ENCODE results near the gene UBE2B. TPM values are rescaled to one million over a fixed set of nuclear protein-coding genes. Genes with fewer than 3 reads are reported as not detected.
"Not testable (repeated sequence)": the region's sequence is repeated elsewhere in the genome, so short reads cannot be mapped to it uniquely, and the experiment has no call there.

Gene UBE2B
- total RNA-seq, 2 donors from 2014 or later, result 54.5 to 62.0 TPM

GRCh38 chr5:134418958-134419357, 47.6 kb downstream of the UBE2B start:
- no peaks in the 10 kb centered on the region for H3K27me3 ChIP-seq (ENCODE audit: control insufficient read depth, insufficient read depth, low read length, poor library complexity, severe bottlenecking)
- H3K9me3 ChIP-seq (ENCODE audit: control insufficient read depth, low read length), result peaks cover 9% of the 10 kb centered on the region
- peaks cover 7% of the 10 kb centered on the region for H3K4me1 Mint-ChIP-seq
- H3K4me3 ChIP-seq (ENCODE audit: low read length), result no peak overlapping the region
- no peaks in the 10 kb centered on the region for H3K4me1 ChIP-seq (ENCODE audit: control insufficient read depth, insufficient read depth, low read length)
- no peaks in the 10 kb centered on the region for H3K36me3 Mint-ChIP-seq (ENCODE audit: low read depth)
- WGBS, 2 experiments (ENCODE audit: insufficient coverage in 1 of 2, insufficient read length in 1 of 2), result 93 to 100% methylated on average over 1 to 3 of the region's 3 CpGs
- DNase-seq, result no peak
- H3K9ac ChIP-seq (ENCODE audit: extremely low read depth, low read length, poor library complexity, severe bottlenecking), result no peak overlapping the region
- H3K36me3 ChIP-seq (ENCODE audit: control insufficient read depth, insufficient read depth, low read length), result no peaks in the 10 kb centered on the region
- peaks cover 6% of the 10 kb centered on the region for H3K9me3 Mint-ChIP-seq
- H3K27ac ChIP-seq (ENCODE audit: low read depth, low read length), result no peak overlapping the region
- H3K27ac Mint-ChIP-seq, result no peak overlapping the region
- no peak for TF ChIP-seq CTCF (conservative IDR thresholded peaks at IDR 0.05)
- H3K27me3 Mint-ChIP-seq (ENCODE audit: insufficient read depth), result no peaks in the 10 kb centered on the region
- H3K4me3 Mint-ChIP-seq, result no peak overlapping the region

GRCh38 chr5:134420343-134420742, 49.0 kb downstream of the UBE2B start:
- no peak overlapping the region for H3K9ac ChIP-seq (ENCODE audit: extremely low read depth, low read length, poor library complexity, severe bottlenecking)
- Mint-ChIP-seq H3K27ac (no peak overlapping the region), H3K36me3 (ENCODE audit: low read depth) (no peaks in the 10 kb centered on the region)

GRCh38 chr5:134421038-134421437, 49.7 kb downstream of the UBE2B start:
- H3K27me3 ChIP-seq (ENCODE audit: control insufficient read depth, insufficient read depth, low read length, poor library complexity, severe bottlenecking); H3K9me3 Mint-ChIP-seq; H3K4me1 Mint-ChIP-seq; H3K9me3 ChIP-seq (ENCODE audit: control insufficient read depth, low read length); H3K4me3 Mint-ChIP-seq; DNase-seq; H3K27me3 Mint-ChIP-seq (ENCODE audit: insufficient read depth); H3K4me3 ChIP-seq (ENCODE audit: low read length); H3K27ac Mint-ChIP-seq; H3K36me3 ChIP-seq (ENCODE audit: control insufficient read depth, insufficient read depth, low read length); H3K4me1 ChIP-seq (ENCODE audit: control insufficient read depth, insufficient read depth, low read length); H3K36me3 Mint-ChIP-seq (ENCODE audit: low read depth); H3K27ac ChIP-seq (ENCODE audit: low read depth, low read length); H3K9ac ChIP-seq (ENCODE audit: extremely low read depth, low read length, poor library complexity, severe bottlenecking): not testable (repeated sequence)
- 87 to 100% methylated on average over 2 to 3 of the region's 4 CpGs for WGBS, 2 experiments (ENCODE audit: insufficient coverage in 1 of 2, insufficient read length in 1 of 2)

More at GRCh38 chr5:134420343-134420742, 49.0 kb downstream of the UBE2B start:
- Histone ChIP-seq H3K4me3 (ENCODE audit: low read length) (no peak overlapping the region), H3K27ac (ENCODE audit: low read depth, low read length) (no peak overlapping the region), H3K36me3 (ENCODE audit: control insufficient read depth, insufficient read depth, low read length) (no peaks in the 10 kb centered on the region), H3K9me3 (ENCODE audit: control insufficient read depth, low read length) (peaks cover 9% of the 10 kb centered on the region), H3K4me1 (ENCODE audit: control insufficient read depth, insufficient read depth, low read length) (no peaks in the 10 kb centered on the region), H3K27me3 (ENCODE audit: control insufficient read depth, insufficient read depth, low read length, poor library complexity, severe bottlenecking) (no peaks in the 10 kb centered on the region)
- 90 to 100% methylated on average over 1 to 2 of the region's 2 CpGs for WGBS, 2 experiments (ENCODE audit: insufficient coverage in 1 of 2, insufficient read length in 1 of 2)
- no peak for DNase-seq
- H3K4me1 Mint-ChIP-seq, result peaks cover 3% of the 10 kb centered on the region
- no peak overlapping the region for H3K4me3 Mint-ChIP-seq
- peaks cover 6% of the 10 kb centered on the region for H3K9me3 Mint-ChIP-seq
- no peak for TF ChIP-seq CTCF (conservative IDR thresholded peaks at IDR 0.05)
- H3K27me3 Mint-ChIP-seq (ENCODE audit: insufficient read depth), result no peaks in the 10 kb centered on the region

- Mint-ChIP-seq H3K4me1 (peaks cover 3% of the 10 kb centered on the region), H3K27ac (no peak overlapping the region), H3K27me3 (ENCODE audit: insufficient read depth) (no peaks in the 10 kb centered on the region), H3K9me3 (peaks cover 6% of the 10 kb centered on the region), H3K4me3 (no peak overlapping the region), H3K36me3 (ENCODE audit: low read depth) (no peaks in the 10 kb centered on the region)
- Histone ChIP-seq H3K9ac (ENCODE audit: extremely low read depth, low read length, poor library complexity, severe bottlenecking) (no peak overlapping the region), H3K27ac (ENCODE audit: low read depth, low read length) (no peak overlapping the region), H3K4me3 (ENCODE audit: low read length) (no peak overlapping the region), H3K27me3 (ENCODE audit: control insufficient read depth, insufficient read depth, low read length, poor library complexity, severe bottlenecking) (no peaks in the 10 kb centered on the region), H3K9me3 (ENCODE audit: control insufficient read depth, low read length) (peaks cover 9% of the 10 kb centered on the region), H3K36me3 (ENCODE audit: control insufficient read depth, insufficient read depth, low read length) (no peaks in the 10 kb centered on the region), H3K4me1 (ENCODE audit: control insufficient read depth, insufficient read depth, low read length) (no peaks in the 10 kb centered on the region)
- no peak for DNase-seq
- WGBS, 2 experiments (ENCODE audit: insufficient coverage in 1 of 2, insufficient read length in 1 of 2), result 85 to 96% methylated on average over 2 to 7 of the region's 7 CpGs
- no peak for TF ChIP-seq CTCF (conservative IDR thresholded peaks at IDR 0.05)
These were observed 51.5 kb downstream of the UBE2B start for GRCh38 chr5:134422791-134423365.
